Trophoblast cell (in vitro differentiated cells and primary cell): ENCODE results near the gene MAP2K2.
"Not testable (repeated sequence)": the region's sequence is repeated elsewhere in the genome, so short reads cannot be mapped to it uniquely, and the experiment has no call there.

Experiments
- DNase-seq, 2 donors: peaks; one replicate each; pipeline ENCODE4 v3.0.0-alpha.2; 2016
- H2AFZ ChIP-seq: 2 replicates; pipeline ENCODE4 v1.6.1; 2013; ENCODE audit warnings: low read length, moderate library complexity, mild to moderate bottlenecking; ENCODE audit not compliant: insufficient read depth, poor library complexity
- H2AK5ac ChIP-seq: 2 replicates; pipeline ENCODE4 v1.6.1; 2013; ENCODE audit warnings: mild to moderate bottlenecking, low read length
- H2BK120ac ChIP-seq: 2 replicates; pipeline ENCODE4 v1.6.1; 2013; ENCODE audit warnings: low read length, mild to moderate bottlenecking, moderate library complexity; ENCODE audit not compliant: insufficient read depth, poor library complexity
- H2BK12ac ChIP-seq: 2 replicates; pipeline ENCODE4 v1.6.1; 2013; ENCODE audit warnings: mild to moderate bottlenecking, low read length, moderate library complexity
- H2BK5ac ChIP-seq: 2 replicates; pipeline ENCODE4 v1.6.1; 2013; ENCODE audit warnings: low read length, low read depth, moderate library complexity, mild to moderate bottlenecking; ENCODE audit not compliant: poor library complexity
- H3K14ac ChIP-seq: 2 replicates; pipeline ENCODE4 v1.6.1; 2013; ENCODE audit warnings: mild to moderate bottlenecking, low read length
- H3K18ac ChIP-seq: 2 replicates; pipeline ENCODE4 v1.6.1; 2013; ENCODE audit warnings: mild to moderate bottlenecking, low read length
- H3K23ac ChIP-seq: 2 replicates; pipeline ENCODE4 v1.6.1; 2013; ENCODE audit warnings: low read length
- H3K27ac ChIP-seq: 2 replicates; pipeline ENCODE4 v1.5.1; 2013; ENCODE audit warnings: low read depth, mild to moderate bottlenecking, inconsistent platforms, low read length, moderate library complexity
- H3K27me3 ChIP-seq: 2 replicates; pipeline ENCODE4 v1.6.1; 2013; ENCODE audit warnings: inconsistent platforms, mild to moderate bottlenecking, low read length, moderate library complexity; ENCODE audit not compliant: insufficient read depth
- H3K36me3 ChIP-seq, 2 experiments: 1 replicate in 1 of 2; 2 replicates in 1 of 2; pipeline ENCODE4 v1.6.1; 2013; ENCODE audit warnings: low read length in 2 of 2, mild to moderate bottlenecking in 2 of 2, moderate library complexity in 1 of 2; ENCODE audit not compliant: insufficient read depth in 2 of 2, control insufficient read depth in 1 of 2
- H3K4ac ChIP-seq: 2 replicates; pipeline ENCODE4 v1.6.1; 2013; ENCODE audit warnings: low read depth, mild to moderate bottlenecking, low read length, moderate library complexity
- H3K4me1 ChIP-seq, 2 experiments: 1 replicate in 1 of 2; 2 replicates in 1 of 2; pipeline ENCODE4 v1.6.1; 2013; ENCODE audit warnings: low read length in 2 of 2, mild to moderate bottlenecking in 2 of 2, moderate library complexity in 1 of 2; ENCODE audit not compliant: insufficient read depth in 2 of 2, control insufficient read depth in 1 of 2
- H3K4me2 ChIP-seq: 2 replicates; pipeline ENCODE4 v1.6.1; 2013; ENCODE audit warnings: inconsistent platforms, mild to moderate bottlenecking, low read length, moderate library complexity
- H3K4me3 ChIP-seq: 2 replicates; pipeline ENCODE4 v1.5.1; 2013; ENCODE audit warnings: mild to moderate bottlenecking, low read depth, low read length, inconsistent platforms
- H3K79me1 ChIP-seq: one replicate; pipeline ENCODE4 v1.6.1; 2013; ENCODE audit warnings: low read length
- H3K79me2 ChIP-seq: 2 replicates; pipeline ENCODE4 v1.6.1; 2013; ENCODE audit warnings: low read length, mild to moderate bottlenecking; ENCODE audit not compliant: control insufficient read depth, insufficient read depth, poor library complexity
- H3K9ac ChIP-seq: 2 replicates; pipeline ENCODE4 v1.6.1; 2013; ENCODE audit warnings: mild to moderate bottlenecking, low read length
- H3K9me3 ChIP-seq: 2 replicates; pipeline ENCODE4 v1.6.1; 2013; ENCODE audit warnings: low read depth, mild to moderate bottlenecking, control low read depth, inconsistent platforms, low read length; ENCODE audit not compliant: insufficient read depth
- H4K12ac ChIP-seq: 2 replicates; pipeline ENCODE4 v1.6.1; 2013; ENCODE audit warnings: low read depth, mild to moderate bottlenecking, low read length, moderate library complexity
- H4K8ac ChIP-seq: 2 replicates; pipeline ENCODE4 v1.6.1; 2013; ENCODE audit warnings: low read depth, mild to moderate bottlenecking, low read length, moderate library complexity
- H4K91ac ChIP-seq: one replicate; pipeline ENCODE4 v1.6.1; 2013; ENCODE audit warnings: low read depth, mild to moderate bottlenecking, low read length, moderate library complexity
- WGBS: extraction: QIAGEN DNeasy Blood & Tissue Kit; methylation state at CpG from one replicate; pipeline ENCODE4 v1.1.7; 2013; ENCODE audit warnings: missing lambda C conversion rate; ENCODE audit not compliant: insufficient read length, insufficient coverage; ENCODE audit errors: extremely low coverage; 5-methylcytosine and 5-hydroxymethylcytosine counted together

The MAP2K2 gene

GRCh38 chr19:4136680-4137088 is 12.8 kb upstream of the MAP2K2 start:
- Histone ChIP-seq H3K27me3 (no peaks in the 10 kb centered on the region), H2BK12ac (no peak overlapping the region), H3K18ac (no peak overlapping the region), H3K79me2 (no peaks in the 10 kb centered on the region), H4K8ac (no peak overlapping the region), H3K9me3 (no peaks in the 10 kb centered on the region), H2BK120ac (no peak overlapping the region), H3K9ac (no peak overlapping the region), H3K4ac (no peak overlapping the region), H2AK5ac (no peak overlapping the region), H3K23ac (no peak overlapping the region), H3K27ac (no peak overlapping the region), H3K4me3 (no peak overlapping the region), H4K12ac (no peak overlapping the region), H3K79me1 (no peaks in the 10 kb centered on the region), H3K4me2 (no peak overlapping the region), H2AFZ (no peak overlapping the region), H4K91ac (no peak overlapping the region), H2BK5ac (no peak overlapping the region), H3K14ac (no peak overlapping the region), H3K36me3 (no peaks in the 10 kb centered on the region), H3K4me1 (no peaks in the 10 kb centered on the region)
- no CpG with 5 or more reads among the region's 8 CpGs for WGBS
- DNase-seq = peak in 1 of 2 donors; percentile 68

GRCh38 chr19:4135386-4135785 is 11.5 kb upstream of the MAP2K2 start:
- not testable (repeated sequence) for H3K9ac ChIP-seq, H3K79me1 ChIP-seq, H3K36me3 ChIP-seq, H2BK12ac ChIP-seq, H2AK5ac ChIP-seq, H3K18ac ChIP-seq, DNase-seq, H3K14ac ChIP-seq, H3K9me3 ChIP-seq, H4K12ac ChIP-seq, H3K27ac ChIP-seq, H2BK120ac ChIP-seq, H2AFZ ChIP-seq, H3K4me1 ChIP-seq, H3K4me3 ChIP-seq, H3K79me2 ChIP-seq, H4K91ac ChIP-seq, H4K8ac ChIP-seq, H3K4me2 ChIP-seq, H2BK5ac ChIP-seq, H3K4ac ChIP-seq, H3K23ac ChIP-seq, H3K27me3 ChIP-seq
- no CpG with 5 or more reads among the region's 9 CpGs for WGBS

- H3K14ac ChIP-seq = no peak overlapping the region
- H3K27me3 ChIP-seq = no peaks in the 10 kb centered on the region
- H3K79me1 ChIP-seq = no peaks in the 10 kb centered on the region
- H3K4ac ChIP-seq = no peak overlapping the region
- H2BK12ac ChIP-seq = no peak overlapping the region
- H3K4me1 ChIP-seq = peaks cover 2 to 3% of the 10 kb centered on the region in 2 experiments
- H4K12ac ChIP-seq = no peak overlapping the region
- WGBS = no CpG with 5 or more reads among the region's 6 CpGs
- H4K91ac ChIP-seq = no peak overlapping the region
- no peak overlapping the region for H2AFZ ChIP-seq
- H3K9ac ChIP-seq = no peak overlapping the region
- H2BK5ac ChIP-seq = no peak overlapping the region
- H3K4me3 ChIP-seq = no peak overlapping the region
- H3K4me2 ChIP-seq = no peak overlapping the region
- H3K79me2 ChIP-seq = no peaks in the 10 kb centered on the region
- no peak for DNase-seq
- no peak overlapping the region for H2BK120ac ChIP-seq
- H3K36me3 ChIP-seq = no peaks in the 10 kb centered on the region
- no peak overlapping the region for H3K23ac ChIP-seq
- no peaks in the 10 kb centered on the region for H3K9me3 ChIP-seq
- no peak overlapping the region for H2AK5ac ChIP-seq
- H3K27ac ChIP-seq = no peak overlapping the region
- no peak overlapping the region for H4K8ac ChIP-seq
- H3K18ac ChIP-seq = no peak overlapping the region
Observed at GRCh38 chr19:4134351-4134750, 10.4 kb upstream of the MAP2K2 start.

GRCh38 chr19:4130744-4131438 is 7.0 kb upstream of the MAP2K2 start:
- no peak overlapping the region for H3K14ac ChIP-seq
- no peaks in the 10 kb centered on the region for H3K9me3 ChIP-seq
- H3K18ac ChIP-seq = no peak overlapping the region
- no peak overlapping the region for H3K4ac ChIP-seq
- no CpG with 5 or more reads among the region's 8 CpGs for WGBS
- no peak overlapping the region for H2AK5ac ChIP-seq
- H2BK12ac ChIP-seq = no peak overlapping the region
- H3K9ac ChIP-seq = no peak overlapping the region
- no peak overlapping the region for H4K12ac ChIP-seq
- H3K27me3 ChIP-seq = no peaks in the 10 kb centered on the region
- H3K79me1 ChIP-seq = no peaks in the 10 kb centered on the region
- peak overlapping the region; percentile 42 for H4K8ac ChIP-seq
- no peak overlapping the region for H3K4me2 ChIP-seq
- no peak overlapping the region for H3K4me3 ChIP-seq
- no peaks in the 10 kb centered on the region for H3K79me2 ChIP-seq
- peak; percentile 62 to 89 for DNase-seq
- no peak overlapping the region for H3K23ac ChIP-seq
- no peaks in the 10 kb centered on the region for H3K36me3 ChIP-seq
- no peak overlapping the region for H2AFZ ChIP-seq
- H4K91ac ChIP-seq = peak overlapping the region; percentile 43
- peaks cover 2 to 3% of the 10 kb centered on the region in 2 experiments for H3K4me1 ChIP-seq
- no peak overlapping the region for H2BK5ac ChIP-seq
- H2BK120ac ChIP-seq = no peak overlapping the region
- no peak overlapping the region for H3K27ac ChIP-seq
